RCC 7860 (cell line): ENCODE data around the gene TSSK6.
A peak's percentile ranks its signal among the peaks of the same experiment; 100 is the strongest.

ENCODE experiments used
- DNase-seq: peaks from one replicate; pipeline ENCODE4 v3.0.0-alpha.2; 2015; ENCODE audit warnings: low spot score
- FAIRE-seq: peaks from 2 replicates; lab custom pipeline; 2012; peaks lifted over from hg19 to GRCh38; lab: Jason Lieb, UNC

TSSK6 gene

DNA sequence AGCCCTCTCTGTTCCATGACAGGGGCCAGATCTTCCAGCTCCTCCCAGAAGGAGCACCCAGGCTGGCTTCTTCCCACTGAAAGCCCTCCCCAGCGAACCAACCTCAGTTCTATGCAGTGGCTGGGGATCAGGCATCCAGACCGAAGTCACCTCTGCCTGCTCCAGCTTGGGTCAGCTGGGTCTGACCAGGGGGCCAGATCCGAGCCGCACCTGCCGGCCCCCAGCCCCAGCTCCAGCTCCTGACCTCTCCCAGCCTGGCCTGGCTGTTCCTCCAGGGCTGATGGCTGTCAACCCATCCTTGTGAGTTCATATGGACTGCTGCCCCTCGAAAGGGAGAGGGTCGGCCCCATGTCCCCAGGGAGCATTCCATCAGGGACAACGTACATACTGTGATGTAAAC is 8.0 kb downstream of the TSSK6 start:
- DNase-seq: no peak
- FAIRE-seq: no peak

DNA sequence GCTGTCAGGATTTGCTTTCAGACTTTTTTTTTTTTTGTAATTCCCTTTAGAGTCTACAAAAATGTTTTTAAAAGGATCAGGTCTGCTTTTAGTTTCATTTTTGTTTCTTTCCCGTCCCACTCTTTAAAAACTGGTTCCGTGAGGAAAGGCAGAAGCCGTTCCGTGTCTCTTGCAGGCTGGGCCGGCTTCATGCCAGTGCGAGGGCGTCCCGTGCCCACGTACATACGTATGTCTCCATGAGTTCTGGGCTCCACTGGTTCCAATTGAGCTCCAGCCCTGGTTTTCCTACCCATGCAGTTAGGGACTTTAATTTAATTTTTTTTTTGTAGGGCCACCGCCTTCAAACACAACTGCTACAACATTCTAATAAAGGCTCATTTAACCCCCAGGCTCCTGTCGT is 8.8 kb downstream of the TSSK6 start:
- DNase-seq (no peak), FAIRE-seq (no peak)

DNA sequence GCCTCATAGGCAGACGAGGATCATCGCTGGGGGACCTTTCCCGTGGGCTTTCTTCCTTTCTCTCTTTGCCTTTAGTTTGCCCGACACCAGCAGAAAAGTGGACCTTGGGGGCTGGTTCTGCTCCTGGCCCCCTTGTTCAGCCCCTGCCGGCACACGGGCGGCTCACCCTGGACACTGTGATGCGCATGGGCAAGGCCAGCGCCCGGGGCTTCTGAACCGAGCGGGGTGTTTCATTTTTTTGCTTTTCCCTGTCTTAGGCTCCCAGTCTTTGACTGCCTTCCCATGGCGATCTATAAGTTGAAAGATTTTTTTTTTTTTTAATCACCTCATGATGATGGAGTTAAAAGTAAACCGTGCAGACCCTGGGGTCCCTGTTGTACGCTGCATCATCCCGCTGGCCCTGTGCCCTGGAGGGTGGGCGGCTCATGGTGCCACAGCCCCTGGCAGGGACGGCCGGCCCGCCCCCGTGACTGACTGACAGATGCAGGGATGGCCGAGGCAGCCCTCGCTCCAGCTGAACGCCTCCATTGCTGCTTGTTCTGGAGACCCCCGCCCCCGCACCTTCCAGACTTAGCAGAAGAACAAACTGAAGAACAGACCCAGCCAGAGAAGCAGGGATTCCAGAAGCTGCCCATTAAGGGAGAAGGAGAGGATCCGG is 9.6 kb downstream of the TSSK6 start:
- DNase-seq (no peak), FAIRE-seq (no peak)

- DNase-seq (no peak), FAIRE-seq (no peak)
Observed at GRCh38 chr19:19504754-19505668, 10.3 kb downstream of the TSSK6 start.

DNA sequence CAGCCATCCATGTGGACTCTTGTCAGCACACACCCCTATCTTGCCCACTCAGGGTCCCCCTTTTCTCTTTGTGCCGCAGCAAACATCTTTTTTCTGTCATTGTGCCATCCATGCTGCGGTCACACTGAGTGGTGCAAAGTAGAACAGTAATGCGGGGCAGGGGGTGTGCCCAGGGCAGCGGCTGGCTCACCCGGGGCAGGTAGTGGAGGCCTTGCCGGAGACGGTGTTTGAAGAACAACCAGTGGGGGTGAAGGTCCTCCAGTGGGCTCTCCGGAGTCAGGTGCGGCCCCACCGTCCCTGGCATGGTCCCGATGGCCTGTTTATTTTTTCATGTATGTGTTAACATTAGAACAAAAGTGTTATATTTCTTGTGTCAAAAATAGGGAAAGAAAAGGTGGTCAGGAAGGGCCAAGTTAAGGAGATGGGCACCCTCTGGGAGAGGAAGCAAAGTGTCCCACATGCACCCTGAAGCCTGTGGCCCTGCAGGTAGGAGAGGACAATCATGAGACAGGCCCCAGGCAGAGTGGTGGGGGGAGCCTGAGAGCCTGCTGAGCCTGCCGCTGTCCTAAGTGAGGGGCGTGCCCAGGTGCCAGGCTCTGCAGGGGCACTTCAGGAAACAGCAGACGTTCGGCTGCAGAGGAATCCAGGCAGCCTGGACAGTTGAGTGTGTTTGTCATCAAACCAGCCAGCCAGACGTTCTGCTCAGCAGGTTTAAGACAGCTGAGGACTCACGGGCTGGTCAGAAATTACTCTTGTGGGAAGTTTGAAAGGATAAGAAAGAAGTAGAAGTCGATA is 12.3 kb downstream of the TSSK6 start:
- FAIRE-seq (no peak), DNase-seq (no peak)

- FAIRE-seq: no peak
Observed at GRCh38 chr19:19502281-19502680, 13.1 kb downstream of the TSSK6 start.

GRCh38 chr19:19501798-19502197 is 13.6 kb downstream of the TSSK6 start:
- FAIRE-seq: no peak
- DNase-seq: no peak

More at GRCh38 chr19:19502281-19502680, 13.1 kb downstream of the TSSK6 start:
- no peak for DNase-seq

DNA sequence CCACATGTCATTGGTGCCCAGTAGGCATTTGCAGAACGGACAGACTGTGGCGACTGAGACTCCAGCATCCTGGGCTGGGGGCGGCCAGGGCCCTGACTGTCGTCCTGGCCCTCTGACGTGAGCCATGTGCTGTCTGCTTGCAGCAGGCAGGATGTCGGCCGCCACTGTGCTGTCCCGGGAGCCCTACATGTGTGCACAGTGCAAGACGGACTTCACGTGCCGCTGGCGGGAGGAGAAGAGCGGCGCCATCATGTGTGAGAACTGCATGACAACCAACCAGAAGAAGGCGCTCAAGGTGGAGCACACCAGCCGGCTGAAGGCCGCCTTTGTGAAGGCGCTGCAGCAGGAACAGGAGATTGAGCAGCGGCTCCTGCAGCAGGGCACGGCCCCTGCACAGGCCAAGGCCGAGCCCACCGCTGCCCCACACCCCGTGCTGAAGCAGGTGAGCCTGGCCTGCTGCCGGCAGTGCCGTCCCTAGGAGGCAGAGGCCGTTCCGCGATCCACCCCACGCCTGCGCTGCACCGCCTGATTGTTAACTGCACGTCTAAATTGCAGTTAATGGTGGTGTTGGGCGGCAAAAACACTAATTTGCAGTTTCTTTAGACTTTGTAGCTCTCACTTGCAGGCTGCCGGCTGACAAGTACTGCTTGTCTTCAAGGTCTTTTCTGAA is 14.2 kb downstream of the TSSK6 start:
- FAIRE-seq: no peak
- DNase-seq: no peak

GRCh38 chr19:19499272-19499995 is 15.9 kb downstream of the TSSK6 start:
- DNase-seq (no peak), FAIRE-seq (no peak)

GRCh38 chr19:19498255-19498991 is 16.9 kb downstream of the TSSK6 start:
- FAIRE-seq: no peak
- no peak for DNase-seq

DNA sequence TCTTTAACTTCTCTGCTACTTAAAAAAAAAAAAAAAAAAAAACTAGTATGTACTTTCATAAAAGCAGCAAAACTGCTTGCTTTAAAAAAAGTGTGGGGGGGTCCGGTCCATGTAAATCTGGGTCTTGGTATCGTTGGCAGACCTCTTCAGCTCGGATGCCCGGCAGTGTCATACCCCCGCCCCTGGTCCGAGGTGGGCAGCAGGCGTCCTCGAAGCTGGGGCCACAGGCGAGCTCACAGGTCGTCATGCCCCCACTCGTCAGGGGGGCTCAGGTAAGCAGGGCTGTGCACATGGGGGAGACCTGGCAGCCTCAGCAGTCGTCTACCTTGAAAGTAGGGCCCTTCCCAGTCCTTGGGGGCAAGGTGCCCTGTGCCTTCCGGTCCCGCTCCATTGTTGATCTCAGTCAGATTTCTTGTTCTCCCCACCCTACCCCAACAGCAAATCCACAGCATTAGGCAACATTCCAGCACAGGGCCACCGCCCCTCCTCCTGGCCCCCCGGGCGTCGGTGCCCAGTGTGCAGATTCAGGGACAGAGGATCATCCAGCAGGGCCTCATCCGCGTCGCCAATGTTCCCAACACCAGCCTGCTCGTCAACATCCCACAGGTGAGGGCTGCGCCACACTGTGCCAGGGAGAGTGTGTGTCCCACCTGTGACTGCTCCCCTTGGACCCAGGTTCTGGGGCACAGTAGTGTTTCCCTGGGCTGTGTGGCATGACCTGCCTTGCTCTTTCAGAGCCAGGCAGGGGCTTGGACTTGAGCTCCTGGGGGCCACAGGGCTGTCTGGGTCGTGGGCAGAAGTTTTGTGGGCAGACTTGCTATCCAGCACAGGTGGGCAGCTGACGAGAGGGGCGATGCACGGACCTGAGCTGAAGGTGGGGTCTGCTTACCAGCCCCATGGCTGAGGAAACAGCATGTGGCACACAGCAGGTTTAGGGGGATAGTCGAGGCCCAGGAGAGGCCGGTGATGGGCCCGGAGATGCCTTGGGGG is 19.4 kb downstream of the TSSK6 start:
- FAIRE-seq: no peak
- no peak for DNase-seq

GRCh38 chr19:19493841-19494546 is 21.4 kb downstream of the TSSK6 start:
- FAIRE-seq: no peak
- DNase-seq: no peak

GRCh38 chr19:19492026-19492610 is 23.2 kb downstream of the TSSK6 start:
- FAIRE-seq (no peak), DNase-seq (no peak)

- no peak for DNase-seq
- FAIRE-seq: no peak
Observed at GRCh38 chr19:19491321-19492025, 23.9 kb downstream of the TSSK6 start.

DNA sequence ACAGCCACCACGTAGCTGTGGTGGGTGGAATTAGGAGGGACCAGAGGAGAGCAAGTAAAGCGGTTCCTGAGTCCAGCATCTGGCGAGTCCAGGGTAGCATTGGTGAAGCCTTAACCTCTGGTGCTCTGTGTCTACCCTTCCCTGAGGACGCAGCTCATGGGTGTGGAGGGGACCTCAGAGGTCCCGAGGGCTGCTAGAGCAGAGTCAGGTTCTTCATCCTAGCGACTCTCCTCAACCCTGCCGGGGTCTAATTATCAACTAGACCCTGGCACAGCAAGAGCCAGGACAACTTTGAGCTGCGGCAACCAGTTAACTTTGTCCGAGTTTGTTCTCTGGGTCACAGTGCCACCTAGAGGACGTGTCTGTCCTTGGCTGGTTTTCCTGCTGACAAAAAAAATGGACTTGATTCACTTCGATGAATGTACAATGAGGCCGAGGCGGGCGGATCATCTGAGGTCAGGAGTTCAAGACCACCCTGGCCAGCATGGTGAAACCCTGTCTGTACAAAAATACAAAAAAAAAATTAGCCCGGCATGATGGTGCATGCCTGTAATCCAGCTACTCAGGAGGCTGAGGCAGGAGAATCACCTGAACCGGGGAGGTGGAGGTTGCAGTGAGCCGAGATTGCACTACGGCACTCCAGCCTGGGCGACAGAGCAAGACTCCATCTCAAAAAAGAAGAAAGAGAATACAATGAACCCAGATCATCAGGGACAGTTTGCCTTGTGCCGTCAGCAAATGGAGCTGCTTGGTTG is 25.0 kb downstream of the TSSK6 start:
- peak; percentile 58 for DNase-seq
- peak; percentile 63 for FAIRE-seq

DNA sequence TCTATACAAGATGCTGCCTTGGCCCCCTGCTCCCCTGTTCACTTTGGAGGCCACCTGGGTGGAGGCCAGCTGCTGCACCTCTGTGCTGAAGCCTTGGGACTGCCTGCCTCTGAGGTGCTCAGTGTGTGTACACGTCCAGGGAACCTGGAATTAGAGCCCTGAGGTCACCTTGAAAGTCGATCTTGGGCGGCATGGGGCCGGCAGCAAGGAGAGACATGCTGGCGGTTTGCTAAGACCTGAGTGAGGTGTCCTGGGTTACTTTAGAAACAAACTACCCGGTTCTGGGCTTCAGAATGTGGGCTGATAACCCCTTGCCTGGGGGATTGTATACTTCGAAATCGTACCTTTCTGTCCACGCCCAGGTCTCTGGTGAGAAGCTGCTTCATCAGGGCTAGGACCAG is 25.5 kb downstream of the TSSK6 start:
- FAIRE-seq (no peak), DNase-seq (no peak)
